Measurements from ENCODE around the gene AK9. TPM values are rescaled to one million over a fixed set of nuclear protein-coding genes. Genes with fewer than 3 reads are reported as not detected.

AK9 gene
- total RNA-seq, 5 donors from 2014 or later (not counting 1 experiment from before 2014, with no cell fraction given), result 7.9 to 12.6 (median 10.2) TPM

DNA sequence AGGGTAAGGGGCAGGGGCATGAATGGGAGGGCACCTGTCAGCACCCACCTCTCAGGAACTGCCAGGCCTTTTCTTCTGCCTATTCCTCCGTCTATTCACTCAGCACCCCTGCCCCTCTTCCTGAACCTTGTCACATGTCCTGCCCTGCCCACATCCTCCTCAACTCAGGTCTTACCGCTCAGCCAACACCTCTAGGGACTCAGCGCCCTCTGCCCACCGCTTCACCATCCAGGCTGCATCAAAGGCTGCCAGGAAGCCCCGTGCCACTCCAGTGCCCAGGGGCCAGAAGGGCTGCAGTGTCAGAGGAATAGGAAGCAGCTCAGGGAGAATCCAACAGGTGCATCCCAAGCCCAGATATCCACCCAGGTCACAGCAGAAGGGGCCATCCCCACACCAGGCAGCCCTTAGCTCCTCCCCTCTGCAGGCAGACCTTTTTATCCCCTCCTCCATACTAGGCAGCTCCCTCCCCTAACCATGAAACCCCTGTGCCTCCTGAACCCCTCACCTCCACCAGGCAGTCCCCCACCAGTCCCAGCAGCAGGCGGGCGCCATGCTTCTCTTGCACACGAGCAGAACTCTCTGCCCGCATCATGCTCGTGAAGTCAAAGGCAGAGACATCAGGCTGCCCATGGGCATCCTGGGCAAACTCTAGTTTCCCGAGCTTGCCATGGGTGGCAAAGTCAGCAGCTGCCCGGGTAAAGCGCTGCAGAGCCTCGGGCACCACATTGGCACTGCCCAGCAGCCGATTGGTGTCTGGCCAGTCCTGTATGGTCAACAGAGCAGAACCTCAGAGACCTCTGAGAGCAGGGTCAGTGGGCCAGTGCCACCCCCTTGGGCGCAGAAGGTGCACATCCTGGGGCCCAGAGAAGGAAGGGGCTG lies 241.0 kb downstream of the AK9 start:
- H3K4me3 Mint-ChIP-seq, result peak overlapping the region in 2 of 3 donors; percentile 9 to 65
- Histone ChIP-seq H3K4me3 (ENCODE audit: control insufficient read depth in 1 of 2, extremely low read depth in 1 of 2, low read length in 1 of 2) (peak overlapping the region in 1 of 2 donors; percentile 2), H3K4me1 (ENCODE audit: control insufficient read depth in 1 of 2, extremely low read depth in 1 of 2, insufficient read depth in 2 of 2, low read length in 2 of 2) (peaks cover 13 to 62% of the 10 kb centered on the region in 2 experiments), H3K36me3 (ENCODE audit: control insufficient read depth in 2 of 2, extremely low read depth in 1 of 2, insufficient read depth in 1 of 2, low read length in 1 of 2) (peaks cover 6 to 50% of the 10 kb centered on the region in 2 donors), H3K27me3 (replicated peaks in 1 of 2; ENCODE audit: control insufficient read depth in 2 of 2, extremely low read depth in 1 of 2, insufficient read depth in 2 of 2, low read length in 1 of 2) (no peaks in the 10 kb centered on the region), H3K27ac (ENCODE audit: low read length) (peak overlapping the region; percentile 9), H3K9me3 (no peaks in the 10 kb centered on the region)
- peaks cover 24% of the 10 kb centered on the region for H3K36me3 Mint-ChIP-seq
- no peaks in the 10 kb centered on the region for H3K9me3 Mint-ChIP-seq
- POLR2A ChIA-PET, result interaction anchor here in 1 of 2 donors (0.6 to 1.5 kb wide), 3 partner anchors 9 to 36 kb away, joined by 3 to 17 read pairs (median 16); partner anchors contain the start of genes PPIL6 and SMPD2
- H3K27ac Mint-ChIP-seq, result peak overlapping the region; percentile 88
- H3K27me3 Mint-ChIP-seq, result no peaks in the 10 kb centered on the region
- ATAC-seq (replicated peaks in 1 of 4) (peak; percentile 50 to 75 (median 66)), DNase-seq (peak in 26 of 35 experiments; percentile 26 to 64 (median 38))
- CTCF ChIA-PET, result interaction anchor here (0.5 to 1.4 kb wide), 2 partner anchors 241 to 262 kb away, joined by 3 read pairs; no protein-coding TSS in a partner anchor
- peaks cover 44 to 60% (median 55%) of the 10 kb centered on the region in 3 donors for H3K4me1 Mint-ChIP-seq
- WGBS (ENCODE audit: insufficient coverage), result 68% methylated on average over 16 of the region's 16 CpGs

DNA sequence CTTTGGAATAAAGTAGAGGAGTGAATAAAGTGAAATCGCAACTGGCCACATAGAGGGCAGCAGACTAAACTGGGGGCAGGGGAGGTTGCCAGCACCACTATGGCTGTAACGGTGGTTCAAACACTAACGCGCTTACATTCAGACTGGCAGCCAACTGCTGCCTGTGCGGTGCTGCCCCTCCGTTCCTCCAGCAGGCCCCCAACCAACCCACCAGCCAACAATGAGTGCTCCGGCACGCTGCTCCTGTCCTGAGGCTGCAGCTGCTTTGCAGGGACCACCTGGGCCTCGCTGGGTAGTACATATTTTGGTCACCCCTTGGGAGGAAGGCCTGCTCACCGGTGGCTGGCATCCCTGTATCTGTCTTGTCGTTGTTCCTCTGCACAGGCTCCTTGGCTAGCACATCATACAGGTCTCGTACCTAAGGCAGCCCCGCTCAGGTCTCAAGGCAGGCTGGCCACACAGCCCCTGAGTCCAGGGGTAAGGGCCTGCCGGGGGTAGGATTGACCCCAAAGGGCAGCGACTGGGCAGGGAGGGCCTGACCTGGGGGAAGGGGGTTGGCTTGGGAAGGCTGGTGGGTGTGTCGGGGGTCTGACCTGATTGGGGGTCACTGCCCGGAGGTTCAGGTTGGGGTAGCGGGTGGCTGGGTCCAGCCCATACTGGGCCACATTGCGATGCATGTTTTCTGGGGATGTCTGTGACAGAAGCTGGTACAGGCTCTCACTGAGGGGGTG lies 241.8 kb downstream of the AK9 start:
- CTCF ChIA-PET, result no interaction called here
- Mint-ChIP-seq H3K4me1 (peaks cover 39 to 54% (median 49%) of the 10 kb centered on the region in 3 donors), H3K27ac (peak overlapping the region; percentile 88), H3K36me3 (peaks cover 24% of the 10 kb centered on the region), H3K9me3 (no peaks in the 10 kb centered on the region), H3K4me3 (peak overlapping the region in 1 of 3 donors; percentile 65), H3K27me3 (no peaks in the 10 kb centered on the region)
- Histone ChIP-seq H3K9me3 (no peaks in the 10 kb centered on the region), H3K36me3 (ENCODE audit: control insufficient read depth in 2 of 2, extremely low read depth in 1 of 2, insufficient read depth in 1 of 2, low read length in 1 of 2) (peaks cover 8 to 57% of the 10 kb centered on the region in 2 donors), H3K27ac (ENCODE audit: low read length) (peak overlapping the region; percentile 9), H3K27me3 (replicated peaks in 1 of 2; ENCODE audit: control insufficient read depth in 2 of 2, extremely low read depth in 1 of 2, insufficient read depth in 2 of 2, low read length in 1 of 2) (no peaks in the 10 kb centered on the region), H3K4me1 (ENCODE audit: control insufficient read depth in 1 of 2, extremely low read depth in 1 of 2, insufficient read depth in 2 of 2, low read length in 2 of 2) (peaks cover 10 to 57% of the 10 kb centered on the region in 2 experiments), H3K4me3 (ENCODE audit: control insufficient read depth in 1 of 2, extremely low read depth in 1 of 2, low read length in 1 of 2) (no peak overlapping the region)
- POLR2A ChIA-PET, result interaction anchor here in 1 of 2 donors (0.6 to 1.5 kb wide), 2 partner anchors 8 to 14 kb away, joined by 3 to 16 read pairs; partner anchors contain the start of genes PPIL6 and SMPD2
- ATAC-seq (replicated peaks in 1 of 4), result no peak
- no peak for DNase-seq
- 96% methylated on average over 16 of the region's 19 CpGs for WGBS (ENCODE audit: insufficient coverage)

- Histone ChIP-seq H3K36me3 (ENCODE audit: control insufficient read depth in 2 of 2, extremely low read depth in 1 of 2, insufficient read depth in 1 of 2, low read length in 1 of 2) (peaks cover 8 to 57% of the 10 kb centered on the region in 2 donors), H3K27ac (ENCODE audit: low read length) (no peak overlapping the region), H3K4me3 (ENCODE audit: control insufficient read depth in 1 of 2, extremely low read depth in 1 of 2, low read length in 1 of 2) (no peak overlapping the region), H3K4me1 (ENCODE audit: control insufficient read depth in 1 of 2, extremely low read depth in 1 of 2, insufficient read depth in 2 of 2, low read length in 2 of 2) (peaks cover 5 to 51% of the 10 kb centered on the region in 2 experiments), H3K27me3 (replicated peaks in 1 of 2; ENCODE audit: control insufficient read depth in 2 of 2, extremely low read depth in 1 of 2, insufficient read depth in 2 of 2, low read length in 1 of 2) (no peaks in the 10 kb centered on the region), H3K9me3 (no peaks in the 10 kb centered on the region)
- CTCF ChIA-PET, result no interaction called here
- no peak for DNase-seq
- peaks cover 24% of the 10 kb centered on the region for H3K36me3 Mint-ChIP-seq
- peak overlapping the region in 1 of 3 donors; percentile 47 for H3K4me3 Mint-ChIP-seq
- POLR2A ChIA-PET, result interaction anchor here in 1 of 2 donors (0.7 kb wide), 2 partner anchors 12 to 86 kb away, joined by 3 to 4 read pairs; no protein-coding TSS in a partner anchor
- WGBS (ENCODE audit: insufficient coverage), result 100% methylated on average over 2 of the region's 7 CpGs
- no peaks in the 10 kb centered on the region for H3K9me3 Mint-ChIP-seq
- peak overlapping the region; percentile 80 to 83 for H3K27ac Mint-ChIP-seq
- peaks cover 34 to 48% (median 43%) of the 10 kb centered on the region in 3 donors for H3K4me1 Mint-ChIP-seq
- H3K27me3 Mint-ChIP-seq, result no peaks in the 10 kb centered on the region
- ATAC-seq (replicated peaks in 1 of 4), result no peak
Observed at GRCh38 chr6:109448615-109449014, 242.4 kb downstream of the AK9 start.

- Histone ChIP-seq H3K27me3 (replicated peaks in 1 of 2; ENCODE audit: control insufficient read depth in 2 of 2, extremely low read depth in 1 of 2, insufficient read depth in 2 of 2, low read length in 1 of 2) (no peaks in the 10 kb centered on the region), H3K4me3 (ENCODE audit: control insufficient read depth in 1 of 2, extremely low read depth in 1 of 2, low read length in 1 of 2) (no peak overlapping the region), H3K36me3 (ENCODE audit: control insufficient read depth in 2 of 2, extremely low read depth in 1 of 2, insufficient read depth in 1 of 2, low read length in 1 of 2) (peaks cover 8 to 52% of the 10 kb centered on the region in 2 donors), H3K27ac (ENCODE audit: low read length) (no peak overlapping the region), H3K9me3 (no peaks in the 10 kb centered on the region), H3K4me1 (ENCODE audit: control insufficient read depth in 1 of 2, extremely low read depth in 1 of 2, insufficient read depth in 2 of 2, low read length in 2 of 2) (peaks cover 5 to 45% of the 10 kb centered on the region in 2 experiments)
- 86% methylated on average over 3 of the region's 8 CpGs for WGBS (ENCODE audit: insufficient coverage)
- Mint-ChIP-seq H3K27ac (peak overlapping the region; percentile 80 to 83), H3K27me3 (no peaks in the 10 kb centered on the region), H3K36me3 (peaks cover 24% of the 10 kb centered on the region), H3K4me3 (peak overlapping the region in 1 of 3 donors; percentile 47), H3K9me3 (no peaks in the 10 kb centered on the region), H3K4me1 (peaks cover 34 to 49% (median 43%) of the 10 kb centered on the region in 3 donors)
- ChIA-PET POLR2A (interaction anchor here in 1 of 2 donors (0.7 kb wide), 2 partner anchors 12 to 85 kb away, joined by 3 to 4 read pairs; no protein-coding TSS in a partner anchor), CTCF (interaction anchor here in 1 of 2 donors (1.4 kb wide), 1 partner anchor 10 kb away, joined by 3 read pairs; no protein-coding TSS in a partner anchor)
- DNase-seq (no peak), ATAC-seq (replicated peaks in 1 of 4) (no peak)
Observed at GRCh38 chr6:109447878-109448555, 243.0 kb downstream of the AK9 start.

- Histone ChIP-seq H3K36me3 (ENCODE audit: control insufficient read depth in 2 of 2, extremely low read depth in 1 of 2, insufficient read depth in 1 of 2, low read length in 1 of 2) (peaks cover 8 to 54% of the 10 kb centered on the region in 2 donors), H3K4me1 (ENCODE audit: control insufficient read depth in 1 of 2, extremely low read depth in 1 of 2, insufficient read depth in 2 of 2, low read length in 2 of 2) (peaks cover 5 to 45% of the 10 kb centered on the region in 2 experiments), H3K9me3 (no peaks in the 10 kb centered on the region), H3K27ac (ENCODE audit: low read length) (no peak overlapping the region), H3K27me3 (replicated peaks in 1 of 2; ENCODE audit: control insufficient read depth in 2 of 2, extremely low read depth in 1 of 2, insufficient read depth in 2 of 2, low read length in 1 of 2) (no peaks in the 10 kb centered on the region), H3K4me3 (ENCODE audit: control insufficient read depth in 1 of 2, extremely low read depth in 1 of 2, low read length in 1 of 2) (no peak overlapping the region)
- ChIA-PET CTCF (interaction anchor here in 1 of 2 donors (1.4 kb wide), 1 partner anchor 11 kb away, joined by 3 read pairs; no protein-coding TSS in a partner anchor), POLR2A (interaction anchor here (0.6 to 1.1 kb wide), 2 partner anchors 8 to 861 kb away, joined by 3 read pairs; partner anchors contain the start of gene MICAL1 (in 1 of the 2))
- 83% methylated on average over 6 of the region's 10 CpGs for WGBS (ENCODE audit: insufficient coverage)
- no peak overlapping the region for H3K4me3 Mint-ChIP-seq
- peaks cover 38 to 50% (median 45%) of the 10 kb centered on the region in 3 donors for H3K4me1 Mint-ChIP-seq
- no peaks in the 10 kb centered on the region for H3K9me3 Mint-ChIP-seq
- H3K27ac Mint-ChIP-seq, result peak overlapping the region in 1 of 2 donors; percentile 56
- H3K36me3 Mint-ChIP-seq, result peaks cover 24% of the 10 kb centered on the region
- H3K27me3 Mint-ChIP-seq, result no peaks in the 10 kb centered on the region
- no peak for ATAC-seq (replicated peaks in 1 of 4)
- no peak for DNase-seq
Observed at GRCh38 chr6:109447087-109447486, 243.9 kb downstream of the AK9 start.
